SHP77 (cell line): Measurements from ENCODE around the gene NCOA7.
"Not testable (repeated sequence)": the region's sequence is repeated elsewhere in the genome, so short reads cannot be mapped to it uniquely, and the experiment has no call there.

Experiments used
- DNase-seq, 2 experiments: peaks; one replicate each; lab custom pipeline; 2025; lab: John Stamatoyannopoulos, UW

NCOA7 gene

GRCh38 chr6:125791151-125791819, 525 bp downstream of the NCOA7 start:
- DNase-seq: peak; percentile 16 to 39

- no peak for DNase-seq
Observed at GRCh38 chr6:125791820-125792165, 1.0 kb downstream of the NCOA7 start.

- DNase-seq: no peak
Observed at GRCh38 chr6:125792172-125792571, 1.4 kb downstream of the NCOA7 start.

GRCh38 chr6:125792680-125793079, 1.9 kb downstream of the NCOA7 start:
- DNase-seq: no peak

GRCh38 chr6:125793280-125793679, 2.5 kb downstream of the NCOA7 start:
- DNase-seq: no peak

GRCh38 chr6:125793863-125794262, 3.1 kb downstream of the NCOA7 start:
- no peak for DNase-seq

- no peak for DNase-seq
Observed at GRCh38 chr6:125794342-125795137, 3.8 kb downstream of the NCOA7 start.

GRCh38 chr6:125795301-125795700, 4.5 kb downstream of the NCOA7 start:
- no peak for DNase-seq

- DNase-seq: no peak
Observed at GRCh38 chr6:125797120-125797885, 6.5 kb downstream of the NCOA7 start.

GRCh38 chr6:125797886-125798444, 7.2 kb downstream of the NCOA7 start:
- no peak for DNase-seq

- no peak for DNase-seq
Observed at GRCh38 chr6:125798734-125799508, 8.2 kb downstream of the NCOA7 start.

- DNase-seq: no peak
Observed at GRCh38 chr6:125802383-125802782, 11.6 kb downstream of the NCOA7 start.

- no peak for DNase-seq
Observed at GRCh38 chr6:125802943-125803377, 12.2 kb downstream of the NCOA7 start.

- no peak for DNase-seq
Observed at GRCh38 chr6:125804264-125804663, 13.5 kb downstream of the NCOA7 start.

GRCh38 chr6:125804866-125805425, 14.2 kb downstream of the NCOA7 start:
- not testable (repeated sequence) for DNase-seq

GRCh38 chr6:125806813-125807212, 16.1 kb downstream of the NCOA7 start:
- no peak for DNase-seq

GRCh38 chr6:125807293-125807692, 16.5 kb downstream of the NCOA7 start:
- DNase-seq: no peak

GRCh38 chr6:125808060-125808459, 17.3 kb downstream of the NCOA7 start:
- no peak for DNase-seq

GRCh38 chr6:125808591-125808990, 17.8 kb downstream of the NCOA7 start:
- DNase-seq: no peak

- DNase-seq: no peak
Observed at GRCh38 chr6:125809570-125810170, 18.9 kb downstream of the NCOA7 start.

- no peak for DNase-seq
Observed at GRCh38 chr6:125810445-125810844, 19.7 kb downstream of the NCOA7 start.
